SK-N-SH (cell line): ENCODE measurements around the gene CDCA3.

Experiments
- EP300 ChIP-seq, 2 experiments: IDR thresholded peaks; 2 replicates each; pipeline versions ENCODE4 v1.4.0 to v1.6.1; 2012; ENCODE audit warnings: borderline replicate concordance in 1 of 2, low read depth in 1 of 2, low read length in 1 of 2
- EZH2phosphoT487 ChIP-seq: fragments of 200-600 bp; sonication (generic); IDR thresholded peaks from 2 replicates; pipeline ENCODE4 v1.6.1; 2017; ENCODE audit warnings: low read depth, mixed run types, mild to moderate bottlenecking, antibody characterized with exemption, moderate library complexity, borderline replicate concordance
- FOXJ3 ChIP-seq: sonication (generic); formaldehyde crosslinking; IDR thresholded peaks from 2 replicates; pipeline ENCODE4 v1.5.1; 2020; ENCODE audit warnings: mild to moderate bottlenecking, missing genetic modification reagents
- FOXM1 ChIP-seq: IDR thresholded peaks from 2 replicates; pipeline ENCODE4 v1.4.0; 2012; ENCODE audit warnings: low read depth, mild to moderate bottlenecking
- MAX ChIP-seq: IDR thresholded peaks from 2 replicates; pipeline ENCODE4 v1.4.0; 2012; ENCODE audit warnings: low read depth
- POLR2AphosphoS5 ChIP-seq: IDR thresholded peaks from 2 replicates; pipeline ENCODE4 v1.6.1; 2012; ENCODE audit warnings: low read depth, low read length
- RFX5 ChIP-seq: IDR thresholded peaks from 2 replicates; pipeline ENCODE4 v1.6.1; 2012; ENCODE audit warnings: mild to moderate bottlenecking, improper control_type of control experiment, low read length
- RXRA ChIP-seq: IDR thresholded peaks from 2 replicates; pipeline ENCODE4 v1.4.0; 2012; ENCODE audit warnings: low read depth, mild to moderate bottlenecking, borderline replicate concordance
- TF ChIP-seq, protein P1 (sequence below): fragments of 200-600 bp; sonication (generic); IDR thresholded peaks from 2 replicates; pipeline ENCODE4 v1.6.1; 2017; ENCODE audit warnings: antibody characterized with exemption, mild to moderate bottlenecking, moderate library complexity
- TF ChIP-seq, protein P2 (sequence below): IDR thresholded peaks from 2 replicates; pipeline ENCODE4 v1.4.0; 2012; ENCODE audit warnings: low read depth, borderline replicate concordance
- TF ChIP-seq, protein P3 (sequence below): IDR thresholded peaks from 2 replicates; pipeline ENCODE4 v1.6.1; 2012; ENCODE audit warnings: mild to moderate bottlenecking, low read depth, low read length, moderate library complexity
- TF ChIP-seq, protein P4 (sequence below): fragments of 150-350 bp; IDR thresholded peaks from 2 replicates; pipeline ENCODE4 v1.6.1; 2017; ENCODE audit warnings: antibody characterized with exemption, low read length, low read depth, borderline replicate concordance

GRCh38 chr12:6825398-6826124, 25.5 kb downstream of the CDCA3 start:
- TF ChIP-seq, protein P1, sequence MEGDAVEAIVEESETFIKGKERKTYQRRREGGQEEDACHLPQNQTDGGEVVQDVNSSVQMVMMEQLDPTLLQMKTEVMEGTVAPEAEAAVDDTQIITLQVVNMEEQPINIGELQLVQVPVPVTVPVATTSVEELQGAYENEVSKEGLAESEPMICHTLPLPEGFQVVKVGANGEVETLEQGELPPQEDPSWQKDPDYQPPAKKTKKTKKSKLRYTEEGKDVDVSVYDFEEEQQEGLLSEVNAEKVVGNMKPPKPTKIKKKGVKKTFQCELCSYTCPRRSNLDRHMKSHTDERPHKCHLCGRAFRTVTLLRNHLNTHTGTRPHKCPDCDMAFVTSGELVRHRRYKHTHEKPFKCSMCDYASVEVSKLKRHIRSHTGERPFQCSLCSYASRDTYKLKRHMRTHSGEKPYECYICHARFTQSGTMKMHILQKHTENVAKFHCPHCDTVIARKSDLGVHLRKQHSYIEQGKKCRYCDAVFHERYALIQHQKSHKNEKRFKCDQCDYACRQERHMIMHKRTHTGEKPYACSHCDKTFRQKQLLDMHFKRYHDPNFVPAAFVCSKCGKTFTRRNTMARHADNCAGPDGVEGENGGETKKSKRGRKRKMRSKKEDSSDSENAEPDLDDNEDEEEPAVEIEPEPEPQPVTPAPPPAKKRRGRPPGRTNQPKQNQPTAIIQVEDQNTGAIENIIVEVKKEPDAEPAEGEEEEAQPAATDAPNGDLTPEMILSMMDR: peak; percentile 88
- TF ChIP-seq RFX5 (no peak), FOXM1 (no peak), EZH2phosphoT487 (no peak), FOXJ3 (CRISPR knock-in tag) (no peak), EP300 (IDR thresholded peaks at IDR 0.05; ENCODE audit: borderline replicate concordance in 1 of 2, low read depth in 1 of 2, low read length in 1 of 2) (no peak; a peak in 1 of 4 replicates), MAX (peak; percentile 34; the same call in 1 of the 2 replicates), RXRA (no peak), POLR2AphosphoS5 (no peak)
- TF ChIP-seq, protein P2, sequence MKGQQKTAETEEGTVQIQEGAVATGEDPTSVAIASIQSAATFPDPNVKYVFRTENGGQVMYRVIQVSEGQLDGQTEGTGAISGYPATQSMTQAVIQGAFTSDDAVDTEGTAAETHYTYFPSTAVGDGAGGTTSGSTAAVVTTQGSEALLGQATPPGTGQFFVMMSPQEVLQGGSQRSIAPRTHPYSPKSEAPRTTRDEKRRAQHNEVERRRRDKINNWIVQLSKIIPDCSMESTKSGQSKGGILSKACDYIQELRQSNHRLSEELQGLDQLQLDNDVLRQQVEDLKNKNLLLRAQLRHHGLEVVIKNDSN: no peak
- TF ChIP-seq, protein P3, sequence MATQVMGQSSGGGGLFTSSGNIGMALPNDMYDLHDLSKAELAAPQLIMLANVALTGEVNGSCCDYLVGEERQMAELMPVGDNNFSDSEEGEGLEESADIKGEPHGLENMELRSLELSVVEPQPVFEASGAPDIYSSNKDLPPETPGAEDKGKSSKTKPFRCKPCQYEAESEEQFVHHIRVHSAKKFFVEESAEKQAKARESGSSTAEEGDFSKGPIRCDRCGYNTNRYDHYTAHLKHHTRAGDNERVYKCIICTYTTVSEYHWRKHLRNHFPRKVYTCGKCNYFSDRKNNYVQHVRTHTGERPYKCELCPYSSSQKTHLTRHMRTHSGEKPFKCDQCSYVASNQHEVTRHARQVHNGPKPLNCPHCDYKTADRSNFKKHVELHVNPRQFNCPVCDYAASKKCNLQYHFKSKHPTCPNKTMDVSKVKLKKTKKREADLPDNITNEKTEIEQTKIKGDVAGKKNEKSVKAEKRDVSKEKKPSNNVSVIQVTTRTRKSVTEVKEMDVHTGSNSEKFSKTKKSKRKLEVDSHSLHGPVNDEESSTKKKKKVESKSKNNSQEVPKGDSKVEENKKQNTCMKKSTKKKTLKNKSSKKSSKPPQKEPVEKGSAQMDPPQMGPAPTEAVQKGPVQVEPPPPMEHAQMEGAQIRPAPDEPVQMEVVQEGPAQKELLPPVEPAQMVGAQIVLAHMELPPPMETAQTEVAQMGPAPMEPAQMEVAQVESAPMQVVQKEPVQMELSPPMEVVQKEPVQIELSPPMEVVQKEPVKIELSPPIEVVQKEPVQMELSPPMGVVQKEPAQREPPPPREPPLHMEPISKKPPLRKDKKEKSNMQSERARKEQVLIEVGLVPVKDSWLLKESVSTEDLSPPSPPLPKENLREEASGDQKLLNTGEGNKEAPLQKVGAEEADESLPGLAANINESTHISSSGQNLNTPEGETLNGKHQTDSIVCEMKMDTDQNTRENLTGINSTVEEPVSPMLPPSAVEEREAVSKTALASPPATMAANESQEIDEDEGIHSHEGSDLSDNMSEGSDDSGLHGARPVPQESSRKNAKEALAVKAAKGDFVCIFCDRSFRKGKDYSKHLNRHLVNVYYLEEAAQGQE: no peak
- TF ChIP-seq, protein P4, sequence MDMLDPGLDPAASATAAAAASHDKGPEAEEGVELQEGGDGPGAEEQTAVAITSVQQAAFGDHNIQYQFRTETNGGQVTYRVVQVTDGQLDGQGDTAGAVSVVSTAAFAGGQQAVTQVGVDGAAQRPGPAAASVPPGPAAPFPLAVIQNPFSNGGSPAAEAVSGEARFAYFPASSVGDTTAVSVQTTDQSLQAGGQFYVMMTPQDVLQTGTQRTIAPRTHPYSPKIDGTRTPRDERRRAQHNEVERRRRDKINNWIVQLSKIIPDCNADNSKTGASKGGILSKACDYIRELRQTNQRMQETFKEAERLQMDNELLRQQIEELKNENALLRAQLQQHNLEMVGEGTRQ: no peak
